IPS DF 19.7 (cell line): ENCODE data around the gene SERPINE1.
"Not testable (repeated sequence)": the region's sequence is repeated elsewhere in the genome, so short reads cannot be mapped to it uniquely, and the experiment has no call there.

ENCODE experiments used
- DNase-seq: peaks from one replicate; pipeline ENCODE4 v3.0.0-alpha.2; 2013; ENCODE audit warnings: low read depth, low spot score

Gene SERPINE1

GRCh38 chr7:101100858-101101847, 25.8 kb upstream of the SERPINE1 start:
- no peak for DNase-seq

DNA sequence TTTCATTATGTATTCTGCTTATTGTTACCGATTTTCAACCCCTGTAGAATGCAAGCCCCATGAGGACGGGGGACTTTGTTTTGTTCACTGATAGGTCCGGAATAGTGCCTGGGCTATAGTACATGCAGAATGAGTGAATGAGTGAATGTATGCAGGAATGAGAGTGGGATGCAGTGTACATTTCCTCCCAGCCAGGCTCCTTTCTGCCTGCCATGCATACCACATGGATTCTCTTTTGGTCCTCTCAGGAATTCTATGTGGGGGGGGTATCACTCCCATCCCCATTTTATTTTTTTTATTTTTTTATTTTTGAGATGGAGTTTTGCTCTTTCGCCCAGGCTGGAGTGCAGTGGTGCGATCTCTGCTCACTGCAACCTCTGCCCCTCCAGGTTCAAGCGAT, 24.9 kb upstream of the SERPINE1 start:
- DNase-seq: no peak

DNA sequence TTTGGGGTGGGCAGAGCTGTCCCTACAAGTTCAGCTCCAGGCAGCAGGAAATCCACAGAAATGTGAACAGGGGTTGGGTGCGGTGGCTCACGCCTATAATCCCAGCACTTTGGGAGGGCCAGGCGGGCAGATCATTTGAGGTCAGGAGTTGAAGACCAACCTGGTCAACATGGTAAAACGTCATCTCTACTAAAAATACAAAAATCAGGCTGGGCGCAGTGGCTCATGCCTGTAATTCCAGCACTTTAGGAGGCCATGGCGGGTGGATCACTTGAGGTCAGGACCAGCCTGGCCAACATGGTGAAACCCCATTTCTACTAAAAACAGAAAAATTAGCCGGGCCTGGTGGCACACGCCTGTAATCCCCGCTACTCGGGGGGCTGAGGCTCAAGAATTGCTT, 23.2 kb upstream of the SERPINE1 start:
- not testable (repeated sequence) for DNase-seq

GRCh38 chr7:101104193-101104713, 22.7 kb upstream of the SERPINE1 start:
- no peak for DNase-seq

GRCh38 chr7:101104799-101105198, 22.1 kb upstream of the SERPINE1 start:
- no peak for DNase-seq

GRCh38 chr7:101105248-101105647, 21.7 kb upstream of the SERPINE1 start:
- not testable (repeated sequence) for DNase-seq

- no peak for DNase-seq
Observed at GRCh38 chr7:101106386-101106785, 20.5 kb upstream of the SERPINE1 start.

- no peak for DNase-seq
Observed at GRCh38 chr7:101108330-101108857, 18.5 kb upstream of the SERPINE1 start.

- DNase-seq: no peak
Observed at GRCh38 chr7:101108961-101109360, 17.9 kb upstream of the SERPINE1 start.

DNA sequence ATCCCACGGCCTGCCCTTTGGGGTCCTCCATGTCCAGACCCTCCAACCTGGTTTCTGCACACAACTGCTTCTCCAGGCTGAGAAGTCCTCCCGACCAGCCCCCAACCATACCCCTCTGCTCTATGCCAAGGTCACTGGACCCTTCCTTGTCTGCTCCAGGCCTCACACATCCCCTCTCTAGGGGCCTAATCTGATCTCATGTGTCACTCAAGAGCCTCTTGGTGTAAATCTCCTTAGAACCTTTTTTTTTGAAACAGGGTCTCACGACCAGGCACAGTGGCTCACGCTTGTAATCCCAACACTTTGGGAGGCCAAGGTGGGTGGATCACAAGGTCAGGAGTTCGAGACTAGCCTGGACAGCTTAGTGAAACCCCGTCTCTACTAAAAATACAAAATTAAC, 17.5 kb upstream of the SERPINE1 start:
- DNase-seq: no peak

DNA sequence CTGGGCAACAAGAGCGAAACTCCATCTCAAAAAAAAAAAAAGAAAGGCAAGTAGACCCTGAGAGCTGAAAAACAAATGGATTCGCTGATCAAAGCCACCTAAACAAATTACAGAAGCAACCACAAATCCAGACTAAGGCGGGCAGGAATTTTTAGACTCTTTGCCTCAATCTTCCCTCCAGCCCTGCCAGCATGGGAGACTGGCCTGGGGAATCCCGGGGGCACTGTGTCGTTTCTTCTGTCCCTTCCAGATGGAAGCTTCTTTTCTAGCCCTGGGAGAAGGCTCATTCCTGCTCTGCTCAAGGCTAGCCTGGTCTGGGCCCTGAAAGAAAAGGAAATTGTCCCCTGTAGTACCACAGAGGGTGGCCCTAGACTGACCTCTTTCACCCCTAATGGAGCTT, 15.6 kb upstream of the SERPINE1 start:
- DNase-seq: no peak

DNA sequence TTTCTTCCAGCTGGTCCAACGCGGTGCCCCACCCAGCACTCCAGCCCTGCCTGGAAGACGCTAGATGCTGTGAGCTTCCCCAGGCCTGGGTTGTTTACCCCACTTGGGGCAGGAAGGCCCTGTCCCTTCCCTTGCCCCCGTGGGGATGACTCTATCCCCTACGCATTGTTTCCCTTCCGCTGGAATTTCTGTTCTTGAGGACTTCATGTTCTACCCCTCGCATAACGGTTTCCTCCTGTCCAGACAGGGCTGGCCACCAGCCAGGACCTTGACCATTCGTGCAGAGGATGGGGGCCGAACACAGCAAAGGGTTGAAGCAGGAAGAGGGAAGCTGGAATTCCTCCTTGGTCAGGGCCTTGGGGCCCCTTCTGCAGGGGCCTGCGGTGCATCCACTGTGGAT, 14.7 kb upstream of the SERPINE1 start:
- DNase-seq: no peak

GRCh38 chr7:101113140-101113539, 13.8 kb upstream of the SERPINE1 start:
- not testable (repeated sequence) for DNase-seq

- no peak for DNase-seq
Observed at GRCh38 chr7:101113836-101114235, 13.1 kb upstream of the SERPINE1 start.

- DNase-seq: no peak
Observed at GRCh38 chr7:101114492-101114891, 12.4 kb upstream of the SERPINE1 start.

DNA sequence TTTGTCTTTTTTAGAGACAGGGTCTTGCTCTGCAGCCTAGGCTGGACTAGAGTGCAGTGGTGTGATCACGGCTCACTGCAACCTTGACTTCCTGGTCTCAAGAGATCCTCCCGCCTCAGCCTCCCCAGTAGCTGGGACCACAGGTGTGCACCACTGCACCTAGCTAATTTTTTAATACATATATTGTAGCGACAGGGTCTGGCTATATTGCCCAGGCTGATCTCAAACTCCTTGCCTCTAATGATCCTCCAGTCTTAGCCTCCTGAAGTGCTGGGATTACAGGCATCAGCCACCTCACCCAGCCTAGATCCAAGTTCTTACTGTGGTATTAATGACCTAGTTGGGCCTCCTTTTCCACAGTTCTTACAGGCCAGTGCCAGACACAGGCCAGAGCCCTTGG, 11.7 kb upstream of the SERPINE1 start:
- no peak for DNase-seq

GRCh38 chr7:101116898-101117297, 10.0 kb upstream of the SERPINE1 start:
- DNase-seq: no peak

- DNase-seq: no peak
Observed at GRCh38 chr7:101118856-101119255, 8.0 kb upstream of the SERPINE1 start.

- DNase-seq: no peak
Observed at GRCh38 chr7:101119876-101120275, 7.0 kb upstream of the SERPINE1 start.

GRCh38 chr7:101120315-101120714, 6.6 kb upstream of the SERPINE1 start:
- no peak for DNase-seq

GRCh38 chr7:101121631-101121990, 5.3 kb upstream of the SERPINE1 start:
- not testable (repeated sequence) for DNase-seq

GRCh38 chr7:101121991-101122932, 4.6 kb upstream of the SERPINE1 start:
- DNase-seq: peak; percentile 83
